ENCODE measurements around the gene DEF6. TPM values are rescaled to one million over a fixed set of nuclear protein-coding genes. Genes with fewer than 3 reads are reported as not detected.

DEF6 gene
- total RNA-seq, 1 experiment from 2014 or later: 15.4 TPM

DNA sequence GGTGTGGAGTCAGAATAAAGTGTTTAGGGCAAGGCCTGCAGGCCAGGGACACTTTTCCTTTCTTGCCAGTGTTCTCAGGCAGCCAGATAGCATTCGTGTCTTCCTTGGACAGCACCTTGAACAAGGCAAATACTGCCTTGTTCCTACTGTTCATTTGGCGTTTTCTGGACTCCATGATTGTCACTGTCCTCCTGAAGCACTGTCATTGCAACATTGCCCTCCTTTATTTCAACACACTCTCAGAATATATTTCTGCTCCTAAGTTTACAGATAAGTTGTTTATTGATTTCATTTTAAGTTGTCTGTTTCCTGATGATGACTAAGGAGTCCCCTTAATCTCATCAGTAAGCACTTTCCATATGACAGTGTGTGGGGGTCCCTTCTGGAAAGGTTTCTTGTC, 15.1 kb upstream of the DEF6 start:
- CTCF ChIA-PET: no interaction called here

DNA sequence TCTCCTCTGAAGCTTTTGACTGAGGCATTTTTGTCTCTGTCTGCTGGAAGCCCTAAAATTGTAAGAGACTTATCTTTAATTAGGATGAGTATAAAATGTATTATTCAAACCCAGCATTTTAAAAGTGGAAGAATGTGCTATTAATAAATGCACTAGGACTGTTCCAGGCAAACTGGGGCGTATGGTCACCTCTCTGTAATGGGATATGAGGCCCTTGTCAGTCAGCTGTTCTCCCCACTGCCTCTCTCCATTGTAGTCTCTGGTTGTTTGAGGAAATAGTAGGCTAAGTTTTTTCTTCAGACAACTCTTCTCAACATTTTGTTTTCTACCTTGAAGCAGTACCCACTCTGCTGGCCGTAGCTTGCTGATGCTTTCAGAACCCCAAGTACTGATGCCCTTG, 14.3 kb upstream of the DEF6 start:
- DNase-seq: no peak
- Mint-ChIP-seq H3K27ac (ENCODE audit: unreplicated experiment) (no peak overlapping the region), H3K4me3 (ENCODE audit: low read depth, unreplicated experiment) (no peak overlapping the region), H3K9me3 (ENCODE audit: low read depth, unreplicated experiment) (no peaks in the 10 kb centered on the region), H3K4me1 (ENCODE audit: low read depth, unreplicated experiment) (no peaks in the 10 kb centered on the region), H3K27me3 (ENCODE audit: unreplicated experiment) (no peaks in the 10 kb centered on the region), H3K36me3 (ENCODE audit: insufficient read depth, unreplicated experiment) (peaks cover 19% of the 10 kb centered on the region)
- CTCF ChIA-PET: interaction anchor here (0.5 kb wide), 1 partner anchor 327 kb away, joined by 3 read pairs; no protein-coding TSS in a partner anchor
- TF ChIP-seq, protein P1, sequence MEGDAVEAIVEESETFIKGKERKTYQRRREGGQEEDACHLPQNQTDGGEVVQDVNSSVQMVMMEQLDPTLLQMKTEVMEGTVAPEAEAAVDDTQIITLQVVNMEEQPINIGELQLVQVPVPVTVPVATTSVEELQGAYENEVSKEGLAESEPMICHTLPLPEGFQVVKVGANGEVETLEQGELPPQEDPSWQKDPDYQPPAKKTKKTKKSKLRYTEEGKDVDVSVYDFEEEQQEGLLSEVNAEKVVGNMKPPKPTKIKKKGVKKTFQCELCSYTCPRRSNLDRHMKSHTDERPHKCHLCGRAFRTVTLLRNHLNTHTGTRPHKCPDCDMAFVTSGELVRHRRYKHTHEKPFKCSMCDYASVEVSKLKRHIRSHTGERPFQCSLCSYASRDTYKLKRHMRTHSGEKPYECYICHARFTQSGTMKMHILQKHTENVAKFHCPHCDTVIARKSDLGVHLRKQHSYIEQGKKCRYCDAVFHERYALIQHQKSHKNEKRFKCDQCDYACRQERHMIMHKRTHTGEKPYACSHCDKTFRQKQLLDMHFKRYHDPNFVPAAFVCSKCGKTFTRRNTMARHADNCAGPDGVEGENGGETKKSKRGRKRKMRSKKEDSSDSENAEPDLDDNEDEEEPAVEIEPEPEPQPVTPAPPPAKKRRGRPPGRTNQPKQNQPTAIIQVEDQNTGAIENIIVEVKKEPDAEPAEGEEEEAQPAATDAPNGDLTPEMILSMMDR (IDR thresholded peaks at IDR 0.05; ENCODE audit: unreplicated experiment): no peak
- intact Hi-C loops (cut with micrococcal nuclease; ENCODE audit: unreplicated experiment): no loop called here
- no TSS peak for BruUV-seq (replicated peaks)

More for the DNA sequence above, 15.1 kb upstream of the DEF6 start:
- peaks cover 19% of the 10 kb centered on the region for H3K36me3 Mint-ChIP-seq (ENCODE audit: insufficient read depth, unreplicated experiment)
- DNase-seq: no peak
- no peak overlapping the region for H3K27ac Mint-ChIP-seq (ENCODE audit: unreplicated experiment)
- no peaks in the 10 kb centered on the region for H3K9me3 Mint-ChIP-seq (ENCODE audit: low read depth, unreplicated experiment)
- intact Hi-C loops (cut with micrococcal nuclease; ENCODE audit: unreplicated experiment): no loop called here
- no peak overlapping the region for H3K4me3 Mint-ChIP-seq (ENCODE audit: low read depth, unreplicated experiment)
- TF ChIP-seq, protein P1 (IDR thresholded peaks at IDR 0.05; ENCODE audit: unreplicated experiment): no peak
- no TSS peak for BruUV-seq (replicated peaks)
- no peaks in the 10 kb centered on the region for H3K27me3 Mint-ChIP-seq (ENCODE audit: unreplicated experiment)
- no peaks in the 10 kb centered on the region for H3K4me1 Mint-ChIP-seq (ENCODE audit: low read depth, unreplicated experiment)

DNA sequence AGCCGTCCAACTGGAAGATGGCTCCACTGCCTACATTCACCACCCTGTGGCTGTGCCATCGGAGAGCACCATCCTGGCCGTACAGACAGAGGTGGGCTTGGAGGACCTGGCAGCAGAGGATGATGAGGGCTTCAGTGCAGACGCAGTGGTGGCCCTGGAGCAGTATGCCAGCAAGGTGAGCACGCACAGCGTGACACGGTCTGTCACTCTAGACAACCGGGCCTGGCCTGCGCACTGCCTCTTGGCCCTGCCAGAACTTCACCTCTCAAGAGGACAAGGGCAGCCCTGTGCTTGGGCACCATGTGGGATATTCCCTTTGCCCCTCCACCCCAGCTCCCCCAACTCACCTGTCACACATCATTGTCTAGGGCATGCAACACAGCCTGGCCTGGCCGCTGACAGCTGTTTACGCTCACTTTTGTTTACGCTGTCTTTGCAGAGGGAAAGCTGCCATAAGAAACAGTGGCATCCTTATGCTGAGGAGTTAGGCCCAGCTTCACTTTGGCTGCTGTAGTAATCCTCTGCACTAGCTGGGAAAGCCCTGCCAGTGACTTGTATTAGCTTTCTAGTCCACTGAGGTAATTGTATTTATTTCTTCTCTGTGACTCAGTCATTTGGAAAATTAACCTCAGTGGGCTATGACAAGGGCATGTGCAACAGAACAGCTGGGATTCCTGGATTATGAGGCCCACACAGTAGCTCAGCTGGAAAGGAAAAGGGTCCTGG, 9.8 kb upstream of the DEF6 start:
- DNase-seq: no peak
- TF ChIP-seq, protein P1 (IDR thresholded peaks at IDR 0.05; ENCODE audit: unreplicated experiment): no peak
- no peaks in the 10 kb centered on the region for H3K27me3 Mint-ChIP-seq (ENCODE audit: unreplicated experiment)
- H3K36me3 Mint-ChIP-seq (ENCODE audit: insufficient read depth, unreplicated experiment): peaks cover 17% of the 10 kb centered on the region
- H3K9me3 Mint-ChIP-seq (ENCODE audit: low read depth, unreplicated experiment): no peaks in the 10 kb centered on the region
- no peak overlapping the region for H3K27ac Mint-ChIP-seq (ENCODE audit: unreplicated experiment)
- CTCF ChIA-PET: no interaction called here
- intact Hi-C loops (cut with micrococcal nuclease; ENCODE audit: unreplicated experiment): no loop called here
- no peak overlapping the region for H3K4me3 Mint-ChIP-seq (ENCODE audit: low read depth, unreplicated experiment)
- no TSS peak for BruUV-seq (replicated peaks)
- H3K4me1 Mint-ChIP-seq (ENCODE audit: low read depth, unreplicated experiment): no peaks in the 10 kb centered on the region

DNA sequence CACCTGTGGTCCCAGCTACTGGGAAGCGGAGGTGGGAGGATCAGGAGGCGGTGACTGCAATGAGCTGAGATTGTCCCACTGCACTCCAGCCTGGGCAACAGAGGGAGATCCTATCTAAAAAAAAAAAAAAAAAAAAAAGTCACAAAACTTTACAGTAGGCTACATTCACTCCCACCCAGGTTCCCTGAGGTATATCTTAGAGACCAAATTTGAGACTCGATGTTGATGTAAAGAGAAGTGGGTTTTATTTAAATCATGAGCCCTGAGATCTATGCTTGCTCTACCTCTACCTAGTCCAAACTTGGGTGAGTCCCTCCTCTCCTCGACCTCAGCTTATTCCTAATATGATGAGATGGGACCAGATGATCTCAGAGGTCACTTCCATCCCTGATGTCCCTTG, 8.8 kb upstream of the DEF6 start:
- H3K9me3 Mint-ChIP-seq (ENCODE audit: low read depth, unreplicated experiment): no peaks in the 10 kb centered on the region
- no TSS peak for BruUV-seq (replicated peaks)
- TF ChIP-seq, protein P1 (IDR thresholded peaks at IDR 0.05; ENCODE audit: unreplicated experiment): no peak
- intact Hi-C loops (cut with micrococcal nuclease; ENCODE audit: unreplicated experiment): no loop called here
- CTCF ChIA-PET: interaction anchor here (0.6 kb wide), 1 partner anchor 14 kb away, joined by 3 read pairs; no protein-coding TSS in a partner anchor
- H3K27ac Mint-ChIP-seq (ENCODE audit: unreplicated experiment): no peak overlapping the region
- no peaks in the 10 kb centered on the region for H3K4me1 Mint-ChIP-seq (ENCODE audit: low read depth, unreplicated experiment)
- H3K27me3 Mint-ChIP-seq (ENCODE audit: unreplicated experiment): no peaks in the 10 kb centered on the region
- no peak for DNase-seq
- peaks cover 12% of the 10 kb centered on the region for H3K36me3 Mint-ChIP-seq (ENCODE audit: insufficient read depth, unreplicated experiment)
- H3K4me3 Mint-ChIP-seq (ENCODE audit: low read depth, unreplicated experiment): no peak overlapping the region

Data from Calu3 (cell line).